NCI-H2227 (cell line): ENCODE data around the gene LYPD5.
"Not testable (repeated sequence)": the region's sequence is repeated elsewhere in the genome, so short reads cannot be mapped to it uniquely, and the experiment has no call there.

ENCODE experiments used
- DNase-seq: peaks from one replicate; lab custom pipeline; 2025; ENCODE audit not compliant: unreplicated experiment; lab: John Stamatoyannopoulos, UW

The LYPD5 gene

GRCh38 chr19:43779147-43779819, 23.0 kb downstream of the LYPD5 start:
- DNase-seq, result no peak

- DNase-seq, result peak; percentile 30
These were observed 23.6 kb downstream of the LYPD5 start for GRCh38 chr19:43778651-43779050.

GRCh38 chr19:43777163-43777695, 25.0 kb downstream of the LYPD5 start:
- no peak for DNase-seq

DNA sequence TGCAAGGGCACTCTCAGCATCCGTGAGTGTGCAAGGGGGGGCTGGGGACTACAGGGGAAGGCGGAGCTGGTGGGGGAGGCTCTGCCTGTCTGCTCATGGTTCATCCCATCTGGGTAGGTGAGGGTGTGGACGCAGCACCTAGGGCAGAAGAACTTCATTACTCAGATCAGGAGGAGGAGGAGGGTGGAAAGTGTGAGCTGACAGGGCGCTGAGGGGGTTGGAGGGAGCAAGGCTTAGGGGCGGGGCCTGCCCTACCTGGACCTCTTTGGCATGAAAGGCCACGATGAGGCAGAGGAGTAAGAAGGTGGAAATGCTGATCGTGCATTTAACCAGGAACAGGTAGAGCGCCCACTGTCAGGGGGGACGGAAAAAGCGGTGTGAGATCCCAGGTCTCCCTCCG, 26.0 kb downstream of the LYPD5 start:
- DNase-seq, result no peak

GRCh38 chr19:43775299-43775890, 26.9 kb downstream of the LYPD5 start:
- DNase-seq, result no peak

DNA sequence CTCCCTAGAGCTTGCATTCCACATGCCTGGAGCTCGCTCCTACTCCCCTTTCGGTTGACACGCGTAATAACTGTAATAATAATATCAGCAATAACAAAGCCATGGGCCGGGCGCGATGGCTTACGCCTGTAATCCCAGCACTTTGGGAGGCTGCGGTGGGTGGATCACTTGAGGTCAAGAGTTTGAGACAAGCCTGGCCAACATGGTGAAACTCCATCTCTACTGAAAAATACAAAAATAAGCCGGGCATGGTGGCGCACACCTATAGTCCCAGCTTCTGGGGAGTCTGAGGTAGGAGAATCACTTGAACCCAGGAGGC, 27.3 kb downstream of the LYPD5 start:
- not testable (repeated sequence) for DNase-seq

GRCh38 chr19:43774103-43774939, 27.9 kb downstream of the LYPD5 start:
- DNase-seq, result no peak

- no peak for DNase-seq
These were observed 28.5 kb downstream of the LYPD5 start for GRCh38 chr19:43773725-43774102.

- DNase-seq, result no peak
These were observed 33.0 kb downstream of the LYPD5 start for GRCh38 chr19:43769256-43769655.

DNA sequence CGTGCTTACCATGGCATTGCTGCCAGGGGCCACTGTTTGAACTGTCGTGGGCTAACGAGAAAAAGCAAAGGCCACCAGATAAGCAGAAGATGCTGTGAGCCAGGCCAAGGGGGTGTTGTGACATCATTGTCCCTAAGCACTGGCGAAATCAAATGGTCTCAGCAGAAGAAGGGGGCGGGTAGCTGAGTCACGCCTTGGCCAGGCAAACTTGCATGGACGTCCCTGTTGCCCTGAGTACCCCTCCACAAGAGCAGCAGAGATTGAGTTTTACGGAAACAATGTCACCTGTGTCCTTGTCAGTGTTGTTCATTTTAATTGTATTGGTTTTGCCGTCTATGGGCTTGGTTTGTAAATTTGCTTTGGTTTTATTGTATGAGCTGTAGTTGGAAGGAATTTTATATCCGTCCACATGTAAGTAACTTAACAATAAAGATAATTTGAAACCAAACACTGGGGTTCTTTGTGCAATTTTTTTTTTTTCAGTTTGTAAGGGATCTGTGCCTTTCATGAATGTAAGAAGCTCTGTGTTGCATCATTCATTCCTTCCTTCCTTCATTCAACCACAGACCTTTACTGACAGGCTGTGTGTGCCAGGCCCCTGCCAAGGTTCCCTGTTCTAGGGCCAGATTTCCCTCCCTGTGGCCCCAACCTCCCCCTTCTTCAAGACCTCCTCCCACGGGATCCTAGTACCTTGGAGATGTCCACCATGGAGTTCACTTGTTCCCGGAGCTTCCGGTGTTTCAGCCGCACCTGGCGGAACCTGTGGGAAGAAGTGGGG, 33.8 kb downstream of the LYPD5 start:
- DNase-seq, result no peak

DNA sequence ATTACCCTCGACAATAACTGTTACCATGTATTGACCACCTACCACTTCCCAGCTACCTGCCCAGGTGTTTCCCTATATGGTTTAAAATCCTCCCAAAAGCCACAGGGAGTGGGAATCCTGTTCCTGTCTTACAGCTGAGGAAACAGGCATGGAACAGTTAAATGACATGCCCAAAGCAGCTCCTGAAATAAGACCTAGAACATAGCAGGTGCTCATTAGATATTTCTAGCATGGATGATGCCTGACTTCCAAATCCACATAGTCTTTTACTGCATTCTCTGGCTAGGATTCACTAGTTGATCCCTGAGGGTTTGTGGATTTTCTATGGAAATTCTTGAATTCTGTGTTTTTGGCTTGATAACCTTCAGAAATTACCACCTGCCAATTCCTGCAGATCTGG, 34.4 kb downstream of the LYPD5 start:
- no peak for DNase-seq

DNA sequence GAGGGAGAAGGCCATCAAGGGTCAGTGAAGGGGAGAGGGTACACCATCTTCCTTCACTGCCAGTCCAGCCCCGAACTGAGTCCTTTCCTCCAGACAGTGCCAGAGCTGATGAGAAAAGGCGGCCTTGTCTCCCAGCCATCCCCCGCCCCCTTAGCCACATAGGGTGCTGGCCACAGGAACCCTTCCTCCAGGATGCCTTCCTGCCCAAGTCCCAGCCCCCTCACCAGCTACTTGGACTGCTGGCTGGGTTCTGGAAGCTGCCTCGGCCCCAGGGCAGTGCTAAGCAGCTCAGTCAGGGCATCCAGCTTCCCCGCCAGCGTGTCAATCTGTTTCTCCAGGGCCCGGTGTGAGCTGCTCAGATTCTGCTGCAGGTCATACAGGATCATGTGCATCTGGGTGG, 34.9 kb downstream of the LYPD5 start:
- DNase-seq, result no peak

GRCh38 chr19:43766755-43767043, 35.5 kb downstream of the LYPD5 start:
- DNase-seq, result no peak

- no peak for DNase-seq
These were observed 37.0 kb downstream of the LYPD5 start for GRCh38 chr19:43765109-43765876.

- DNase-seq, result not testable (repeated sequence)
These were observed 37.6 kb downstream of the LYPD5 start for GRCh38 chr19:43764684-43765083.

DNA sequence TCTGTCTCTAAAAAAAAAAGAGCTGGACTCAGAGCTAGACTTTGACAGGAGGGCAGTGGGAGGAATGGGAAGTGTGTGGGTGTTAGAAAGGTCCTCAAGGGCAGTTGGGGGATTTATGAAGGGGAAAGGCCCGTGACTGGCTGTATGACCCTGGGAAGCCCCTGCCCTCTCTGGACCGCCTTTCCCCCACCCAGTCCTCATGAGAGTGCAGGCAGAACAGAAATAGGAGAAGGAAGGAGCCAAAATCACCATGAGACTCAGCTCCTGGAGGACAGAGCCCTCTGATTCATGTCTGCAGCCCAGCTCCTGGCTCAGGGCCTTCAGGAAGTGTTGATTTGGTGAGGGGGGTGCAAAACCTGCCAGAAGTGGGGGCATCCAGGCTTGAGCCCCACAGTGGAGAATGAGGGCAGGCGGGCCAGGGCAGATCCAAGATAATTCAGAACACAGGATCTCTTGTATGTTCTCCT, 38.7 kb downstream of the LYPD5 start:
- no peak for DNase-seq

- no peak for DNase-seq
These were observed 39.4 kb downstream of the LYPD5 start for GRCh38 chr19:43762814-43763213.

GRCh38 chr19:43760941-43761340, 41.3 kb downstream of the LYPD5 start:
- DNase-seq, result no peak

DNA sequence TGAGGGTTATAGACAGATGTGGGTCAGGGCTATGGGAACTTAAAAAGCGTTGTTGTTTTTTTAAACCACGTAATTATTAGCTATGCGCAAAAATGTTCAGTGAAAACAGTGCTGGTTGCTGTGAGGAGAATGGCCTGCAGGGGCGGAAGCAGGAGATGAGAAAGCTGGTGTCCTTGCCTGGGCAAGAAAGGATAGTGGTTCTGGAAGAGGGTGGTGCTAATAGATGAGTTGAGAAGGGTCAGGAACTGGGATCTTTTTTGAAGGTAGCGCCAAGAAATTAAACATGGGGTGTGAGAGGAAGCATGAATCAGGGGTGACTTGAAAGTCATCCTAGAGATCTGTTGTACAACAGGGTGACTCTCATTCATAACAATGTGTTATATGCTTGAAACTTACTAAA, 42.7 kb downstream of the LYPD5 start:
- DNase-seq, result peak; percentile 44

DNA sequence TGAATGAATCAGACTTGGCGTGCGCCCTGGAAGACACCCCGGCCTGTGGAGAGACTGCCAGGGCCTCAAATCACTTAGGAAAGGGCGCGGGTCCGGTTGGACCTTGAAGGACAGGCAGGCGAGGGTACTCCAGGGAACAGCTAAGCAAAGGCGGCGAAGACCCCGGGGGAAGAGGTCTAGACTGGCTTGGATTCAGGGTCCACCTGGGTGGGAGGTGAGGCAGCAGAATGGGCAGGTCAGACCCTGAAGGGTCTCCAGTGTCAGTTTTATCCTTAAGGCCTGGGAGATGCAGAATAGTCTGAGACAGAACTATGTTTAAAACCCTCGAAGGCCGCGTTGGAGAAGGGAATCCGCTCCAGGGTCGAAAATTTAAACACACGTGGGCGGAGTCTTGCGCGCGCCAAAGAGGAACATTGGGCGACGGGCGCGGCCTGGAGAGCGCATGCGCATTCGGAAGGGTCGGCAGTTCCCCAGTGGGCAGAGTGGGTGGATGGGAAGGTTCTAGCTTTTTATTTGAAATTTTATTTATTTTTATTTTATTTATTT, 46.9 kb downstream of the LYPD5 start:
- peak; percentile 86 for DNase-seq
